HG03521 (cell line): ENCODE data around the gene GALC.

Experiments
- ATAC-seq: cut with Tn5 transposase; IDR thresholded peaks from one replicate; pipeline ENCODE4 v1.9.1; 2021; ENCODE audit warnings: mild to moderate bottlenecking, moderate library complexity; ENCODE audit not compliant: unreplicated experiment

Gene GALC

GRCh38 chr14:87966816-87967215 is 26.2 kb downstream of the GALC start:
- ATAC-seq = no peak

- ATAC-seq = no peak
Observed at GRCh38 chr14:87961246-87961645, 31.7 kb downstream of the GALC start.

GRCh38 chr14:87960013-87960787 is 32.8 kb downstream of the GALC start:
- ATAC-seq = no peak

GRCh38 chr14:87955501-87955900 is 37.5 kb downstream of the GALC start:
- no peak for ATAC-seq

- ATAC-seq = peak; percentile 74
Observed at GRCh38 chr14:87952307-87953094, 40.5 kb downstream of the GALC start.

GRCh38 chr14:87944987-87945604 is 47.9 kb downstream of the GALC start:
- no peak for ATAC-seq

- no peak for ATAC-seq
Observed at GRCh38 chr14:87940894-87941293, 52.1 kb downstream of the GALC start.

GRCh38 chr14:87940382-87940781 is 52.6 kb downstream of the GALC start:
- peak; percentile 97 for ATAC-seq

- no peak for ATAC-seq
Observed at GRCh38 chr14:87935886-87936285, 57.1 kb downstream of the GALC start.

- ATAC-seq = no peak
Observed at GRCh38 chr14:87935081-87935828, 57.7 kb downstream of the GALC start.

- no peak for ATAC-seq
Observed at GRCh38 chr14:87934185-87934584, 58.8 kb downstream of the GALC start.

GRCh38 chr14:87916886-87917275 is 76.1 kb downstream of the GALC start:
- no peak for ATAC-seq

GRCh38 chr14:87916103-87916885 is 76.7 kb downstream of the GALC start:
- ATAC-seq = no peak

- no peak for ATAC-seq
Observed at GRCh38 chr14:87908550-87908949, 84.4 kb downstream of the GALC start.

GRCh38 chr14:87901652-87902051 is 91.3 kb downstream of the GALC start:
- no peak for ATAC-seq

GRCh38 chr14:87901236-87901635 is 91.7 kb downstream of the GALC start:
- ATAC-seq = no peak

GRCh38 chr14:87899228-87899627 is 93.8 kb downstream of the GALC start:
- no peak for ATAC-seq

- no peak for ATAC-seq
Observed at GRCh38 chr14:87898301-87898700, 94.7 kb downstream of the GALC start.

GRCh38 chr14:87896393-87897380 is 96.3 kb downstream of the GALC start:
- ATAC-seq = no peak
